Hepatocyte (in vitro differentiated cells): ENCODE measurements around the gene MAPK4.

Source experiments
- EZH2 ChIP-seq: fragments of 200-600 bp; sonication (generic); IDR thresholded peaks from 2 replicates; pipeline ENCODE4 v1.6.1; 2016; ENCODE audit warnings: antibody characterized with exemption, mild to moderate bottlenecking, borderline replicate concordance
- EZH2phosphoT487 ChIP-seq: fragments of 200-600 bp; sonication (generic); IDR thresholded peaks from one replicate; pipeline ENCODE4 v1.6.1; 2018; ENCODE audit warnings: antibody characterized with exemption, mild to moderate bottlenecking, low read depth, moderate library complexity; ENCODE audit not compliant: unreplicated experiment, severe bottlenecking
- TF ChIP-seq, protein P1 (sequence below): fragments of 200-600 bp; sonication (generic); IDR thresholded peaks from 2 replicates; pipeline ENCODE4 v1.5.1; 2016; ENCODE audit warnings: antibody characterized with exemption, mild to moderate bottlenecking; ENCODE audit not compliant: poor library complexity

DNA sequence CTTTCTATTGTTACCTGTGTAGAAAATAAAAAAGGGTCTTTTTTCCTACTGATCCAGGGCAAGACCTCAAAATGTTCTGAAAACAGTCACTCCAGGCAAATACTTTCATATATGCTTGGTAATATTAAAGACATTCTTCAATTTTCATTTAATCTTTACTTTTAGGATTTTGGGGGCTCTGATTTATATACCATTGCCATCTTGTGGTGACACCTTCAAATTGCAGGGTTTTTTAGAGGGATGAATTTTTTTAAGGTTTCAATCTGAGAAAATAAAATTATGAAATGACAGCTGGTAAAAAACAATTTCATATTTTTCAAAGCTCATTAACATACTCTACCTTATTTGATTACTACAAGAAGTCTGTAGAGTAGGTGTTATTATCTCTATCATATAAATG lies 26.8 kb downstream of the MAPK4 start:
- TF ChIP-seq, protein P1, sequence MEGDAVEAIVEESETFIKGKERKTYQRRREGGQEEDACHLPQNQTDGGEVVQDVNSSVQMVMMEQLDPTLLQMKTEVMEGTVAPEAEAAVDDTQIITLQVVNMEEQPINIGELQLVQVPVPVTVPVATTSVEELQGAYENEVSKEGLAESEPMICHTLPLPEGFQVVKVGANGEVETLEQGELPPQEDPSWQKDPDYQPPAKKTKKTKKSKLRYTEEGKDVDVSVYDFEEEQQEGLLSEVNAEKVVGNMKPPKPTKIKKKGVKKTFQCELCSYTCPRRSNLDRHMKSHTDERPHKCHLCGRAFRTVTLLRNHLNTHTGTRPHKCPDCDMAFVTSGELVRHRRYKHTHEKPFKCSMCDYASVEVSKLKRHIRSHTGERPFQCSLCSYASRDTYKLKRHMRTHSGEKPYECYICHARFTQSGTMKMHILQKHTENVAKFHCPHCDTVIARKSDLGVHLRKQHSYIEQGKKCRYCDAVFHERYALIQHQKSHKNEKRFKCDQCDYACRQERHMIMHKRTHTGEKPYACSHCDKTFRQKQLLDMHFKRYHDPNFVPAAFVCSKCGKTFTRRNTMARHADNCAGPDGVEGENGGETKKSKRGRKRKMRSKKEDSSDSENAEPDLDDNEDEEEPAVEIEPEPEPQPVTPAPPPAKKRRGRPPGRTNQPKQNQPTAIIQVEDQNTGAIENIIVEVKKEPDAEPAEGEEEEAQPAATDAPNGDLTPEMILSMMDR: peak; percentile 22
- TF ChIP-seq EZH2 (no peak), EZH2phosphoT487 (no peak)
